Activated CD4-positive, alpha-beta T cell treated with anti-CD3 and anti-CD28 coated beads, Interleukin-2, amount 50 U/mL, for 48 hours (primary cell): Measurements from ENCODE around the gene UFD1.
A peak's percentile ranks its signal among the peaks of the same experiment; 100 is the strongest.

Experiments used
- DNase-seq, 2 experiments: peaks; one replicate each; pipeline ENCODE4 v3.0.0-alpha.2; 2020

Gene UFD1

GRCh38 chr22:19494676-19495173 lies 15.7 kb upstream of the UFD1 start:
- no peak for DNase-seq

GRCh38 chr22:19494001-19494560 lies 15.1 kb upstream of the UFD1 start:
- DNase-seq, result no peak

GRCh38 chr22:19492504-19493174 lies 13.6 kb upstream of the UFD1 start:
- DNase-seq, result no peak

DNA sequence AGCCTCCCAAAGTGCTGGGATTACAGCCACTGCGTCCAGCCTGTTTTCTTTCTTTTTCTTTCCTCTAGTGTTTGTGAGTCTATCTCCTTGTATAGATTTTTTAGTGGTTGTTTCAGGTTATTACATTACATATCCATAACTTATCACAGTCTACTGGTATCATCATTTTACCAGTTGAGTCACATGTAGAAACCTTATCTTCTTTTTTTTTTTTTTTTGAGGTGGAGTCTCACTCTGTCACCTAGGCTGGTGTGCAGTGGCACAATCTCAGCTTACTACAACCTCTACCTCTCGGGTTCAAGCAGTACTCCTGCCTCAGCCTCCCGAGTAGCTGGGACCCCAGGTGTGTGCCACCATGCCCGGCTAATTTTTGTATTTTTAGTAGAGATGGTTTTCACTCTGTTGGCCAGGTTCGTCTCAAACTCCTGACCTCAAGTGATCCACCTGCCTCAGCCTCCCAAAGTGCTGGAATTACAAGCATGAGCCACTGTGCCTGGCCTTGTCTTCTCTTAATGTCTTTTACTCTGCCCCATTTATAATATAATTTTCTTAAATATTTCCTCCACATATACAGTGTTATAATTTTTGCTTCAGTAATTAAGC lies 11.7 kb upstream of the UFD1 start:
- no peak for DNase-seq

DNA sequence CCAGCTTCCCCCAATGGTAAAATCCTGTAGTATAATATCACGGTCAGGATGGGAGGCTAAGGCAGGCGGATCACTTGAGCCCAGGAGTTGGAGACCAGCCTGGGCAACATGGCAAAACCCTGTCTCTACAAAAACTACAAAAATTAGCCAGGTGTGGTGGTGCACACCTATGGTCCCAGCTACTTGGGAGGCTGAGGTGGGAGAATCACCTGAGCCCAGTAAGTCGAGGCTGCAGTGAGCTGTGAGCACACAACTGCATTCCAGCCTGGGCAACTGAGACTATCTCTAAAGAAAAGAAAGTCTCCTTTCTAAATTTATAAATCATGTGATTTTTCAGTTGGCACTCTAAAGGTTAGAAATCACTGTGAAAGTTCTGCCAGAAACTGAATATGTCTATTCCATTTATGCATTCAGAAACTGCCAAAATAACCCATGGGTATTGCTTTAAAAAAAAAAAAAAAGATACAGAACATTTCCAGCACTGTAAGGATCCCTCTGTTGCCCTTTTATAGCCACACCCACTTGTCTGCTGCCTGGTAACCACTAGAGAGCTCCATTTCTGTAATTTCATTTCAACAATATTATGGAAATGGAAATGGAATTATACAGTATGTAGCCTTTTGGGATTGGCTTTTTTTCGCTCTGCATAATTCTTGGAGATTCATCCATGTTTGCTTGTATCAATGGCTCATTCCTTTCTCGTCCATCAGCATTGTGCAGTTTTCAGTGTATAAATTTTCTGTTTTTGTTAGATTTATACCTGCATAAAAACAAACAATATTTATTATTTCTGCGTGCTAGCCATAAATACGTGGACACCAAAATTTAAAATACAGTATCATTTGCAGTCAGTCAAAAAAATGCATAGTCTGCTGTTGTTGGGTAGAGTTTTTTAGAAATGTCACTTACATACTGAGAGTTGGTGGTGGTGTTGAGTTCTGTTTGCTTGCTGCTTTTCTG lies 10.2 kb upstream of the UFD1 start:
- no peak for DNase-seq

DNA sequence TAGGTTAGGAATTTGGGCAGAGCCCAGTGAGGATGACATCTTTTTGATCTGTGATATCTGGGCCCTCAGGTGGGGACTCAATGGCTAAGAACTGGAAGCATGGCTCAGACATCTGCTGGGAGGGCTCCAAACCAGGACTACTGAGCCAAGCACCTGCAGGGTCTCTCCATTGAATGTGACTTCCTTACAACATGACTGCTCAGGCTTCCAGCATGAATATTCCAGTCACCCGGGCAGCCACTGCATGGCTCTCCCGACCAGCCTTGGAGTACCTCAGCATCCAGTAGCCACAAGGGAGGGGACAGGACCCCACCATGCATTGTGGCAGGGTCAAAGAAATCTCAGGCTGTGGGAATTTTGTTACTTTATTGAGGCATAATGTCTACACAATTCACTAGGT lies 9.3 kb upstream of the UFD1 start:
- DNase-seq, result no peak

DNA sequence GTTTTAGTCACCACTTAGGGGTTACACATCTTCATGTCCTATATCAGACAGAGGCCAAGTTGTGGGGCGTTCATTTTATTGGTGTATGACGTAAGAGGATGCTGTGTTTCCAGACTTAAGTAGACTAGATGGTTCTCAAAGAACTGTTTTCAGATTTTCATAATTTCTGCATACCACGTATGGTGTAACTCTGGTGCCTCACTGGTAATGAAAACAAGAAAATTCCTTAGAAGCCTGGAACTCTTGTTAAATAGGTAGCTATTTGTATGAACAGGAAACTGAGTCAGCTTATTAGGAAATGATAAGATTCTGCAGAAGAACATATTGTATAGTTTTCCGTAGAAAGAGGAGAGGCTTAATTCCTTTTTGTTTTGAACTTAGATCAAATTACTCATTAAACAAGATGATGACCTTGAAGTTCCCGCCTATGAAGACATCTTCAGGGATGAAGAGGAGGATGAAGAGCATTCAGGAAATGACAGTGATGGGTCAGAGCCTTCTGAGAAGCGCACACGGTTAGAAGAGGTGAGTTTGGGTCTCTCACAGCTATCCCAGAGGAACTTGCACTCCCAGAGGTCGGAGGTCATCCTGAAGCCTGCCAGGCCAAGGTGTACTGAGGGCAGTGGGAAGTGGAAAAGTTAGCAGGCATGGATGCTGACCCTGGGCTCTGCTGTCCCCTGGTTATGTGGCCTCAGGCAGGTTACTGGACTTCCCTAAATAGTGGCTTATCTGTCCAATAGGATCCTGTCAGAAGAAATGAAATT lies 4.7 kb upstream of the UFD1 start:
- no peak for DNase-seq

GRCh38 chr22:19482297-19482696 lies 3.3 kb upstream of the UFD1 start:
- no peak for DNase-seq

DNA sequence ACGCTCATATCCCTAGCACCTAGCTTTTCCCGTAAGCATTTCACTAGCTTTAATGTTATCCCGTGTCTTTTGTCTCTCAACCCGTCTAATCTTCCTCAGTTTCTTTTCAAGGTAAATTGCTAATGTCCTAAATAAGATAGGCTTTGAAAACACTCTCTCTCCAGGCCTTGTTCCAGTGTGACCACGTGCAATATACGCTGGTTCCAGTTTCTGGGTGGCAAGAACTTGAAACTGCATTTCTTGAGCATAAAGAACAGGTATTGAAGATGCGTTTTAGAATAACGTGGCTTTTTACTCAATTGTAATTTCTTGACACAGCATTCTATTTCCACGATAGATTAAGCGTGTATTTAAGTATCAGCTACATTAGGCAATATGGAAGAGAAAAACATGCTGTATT lies 1.8 kb upstream of the UFD1 start:
- DNase-seq, result no peak

GRCh38 chr22:19480173-19480568 lies 1.2 kb upstream of the UFD1 start:
- no peak for DNase-seq

- peak; percentile 92 to 95 for DNase-seq
Measured at GRCh38 chr22:19479355-19480172, 571 bp upstream of the UFD1 start, which contains the start of gene CDC45. Gene CDC45 (plus strand): TSS chr22:19479920. CDS start chr22:19479969, 49 bp downstream.

- DNase-seq, result peak in 1 of 2 experiments; percentile 12
Measured at GRCh38 chr22:19478045-19478900, 720 bp downstream of the UFD1 start.

DNA sequence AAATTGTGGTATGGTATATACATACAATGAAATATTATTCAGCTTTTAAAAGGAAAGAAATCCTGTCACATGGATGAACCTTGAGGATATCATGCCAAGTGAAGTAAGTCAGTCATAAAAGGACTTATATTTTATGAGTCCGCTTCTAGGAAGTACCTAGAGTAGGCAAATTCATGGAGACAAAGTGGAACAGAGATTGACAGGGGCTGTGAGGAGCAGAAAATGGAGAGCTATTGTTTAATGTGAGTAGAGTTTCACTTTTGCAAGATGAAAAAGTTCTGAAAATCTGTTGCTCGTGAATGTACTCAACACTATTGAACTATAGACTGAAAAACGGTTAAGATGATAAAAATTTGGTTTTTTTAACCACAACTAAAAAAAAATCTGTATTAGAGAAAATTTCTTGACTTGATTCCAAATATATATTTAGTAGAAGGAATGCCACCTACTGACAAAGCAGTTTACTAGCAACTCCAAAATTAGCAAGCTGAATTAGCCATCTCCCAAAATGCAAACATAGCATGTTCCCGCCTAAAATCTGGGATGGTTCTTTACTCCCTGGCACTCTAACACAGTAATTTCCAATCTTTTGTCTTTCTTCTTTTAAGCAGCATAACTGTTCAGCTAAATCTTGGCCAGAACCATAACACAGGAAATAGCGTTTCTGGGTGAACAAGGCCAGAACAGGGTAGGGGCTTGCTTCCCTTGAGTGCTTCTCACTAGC lies 1.5 kb downstream of the UFD1 start:
- no peak for DNase-seq

- DNase-seq, result no peak
Measured at GRCh38 chr22:19476023-19476422, 3.0 kb downstream of the UFD1 start.

DNA sequence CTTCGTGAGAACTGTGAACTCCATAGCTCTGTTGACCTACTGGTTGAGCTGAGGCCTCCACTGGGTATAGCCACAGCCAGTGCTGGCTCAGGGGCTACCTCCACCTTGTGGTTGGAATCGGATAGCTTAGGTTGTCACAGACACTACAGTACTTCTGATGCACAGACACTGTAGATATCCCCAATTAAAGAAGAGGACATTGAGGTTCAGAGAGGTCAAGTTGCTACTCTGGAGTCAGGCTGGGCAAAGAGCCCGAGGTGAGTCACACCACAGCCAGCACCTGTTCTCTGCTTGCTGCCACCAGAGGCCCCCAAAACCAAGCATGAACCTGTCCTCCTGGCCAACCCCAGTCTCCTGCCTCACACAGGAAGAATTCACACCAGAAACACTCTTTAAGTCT lies 5.4 kb downstream of the UFD1 start:
- no peak for DNase-seq

DNA sequence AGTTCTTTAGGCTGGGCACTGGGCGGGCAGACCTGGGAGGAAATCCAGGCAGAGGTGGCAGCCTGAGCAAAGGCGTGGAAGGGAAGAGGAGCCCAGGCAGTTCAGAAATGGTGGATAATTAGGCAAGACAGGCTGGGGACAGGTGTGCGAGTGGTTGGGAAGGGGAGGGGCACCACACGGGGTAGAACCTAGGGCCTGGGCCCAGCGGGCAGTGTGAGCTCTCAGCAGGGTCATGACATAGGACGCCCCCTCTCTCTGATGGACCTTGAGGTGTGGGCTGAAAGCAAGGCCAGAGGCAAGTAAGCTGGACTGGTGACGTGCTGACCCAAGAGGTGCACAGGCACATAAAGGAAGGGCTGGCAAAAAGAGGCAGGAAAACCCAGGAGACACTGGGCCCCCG lies 6.8 kb downstream of the UFD1 start:
- no peak for DNase-seq

DNA sequence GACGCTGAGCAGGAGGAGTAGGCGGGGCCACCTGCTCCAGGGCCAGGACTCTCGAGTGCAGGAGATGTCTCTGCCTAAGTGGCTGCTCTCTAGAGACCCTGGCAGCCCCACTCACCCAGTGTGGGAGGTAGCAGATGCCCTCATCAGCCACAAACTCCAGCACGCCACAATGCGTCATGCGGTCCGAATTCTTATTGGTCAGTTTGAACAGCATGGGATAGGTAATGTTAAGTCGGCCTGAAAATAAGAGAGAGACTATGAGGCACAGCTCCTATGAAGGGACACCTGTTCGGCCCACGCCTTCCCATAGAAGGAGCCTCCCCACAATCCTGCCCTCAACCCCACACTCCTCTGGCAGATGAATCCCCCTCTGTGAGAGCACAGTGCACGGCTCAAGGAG lies 7.4 kb downstream of the UFD1 start:
- no peak for DNase-seq

DNA sequence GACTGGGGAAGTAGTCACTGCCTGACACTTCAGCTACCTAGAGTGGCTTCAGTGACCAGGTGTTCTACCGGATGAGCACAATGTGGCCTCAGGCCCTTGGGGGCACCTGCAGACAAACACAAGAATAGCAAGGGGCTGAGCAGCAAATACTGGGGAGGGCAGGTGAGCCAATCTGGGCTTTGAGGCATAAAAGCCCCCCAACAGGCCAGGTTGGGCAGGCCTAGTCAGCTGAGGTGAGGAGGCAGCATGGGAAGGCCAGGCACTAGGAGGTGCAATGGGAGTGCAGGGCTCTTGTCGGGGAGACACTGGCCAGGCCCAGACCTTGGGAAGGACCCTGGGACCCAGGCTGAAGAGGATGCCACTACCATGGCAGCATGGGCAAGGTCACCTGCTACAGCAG lies 9.0 kb downstream of the UFD1 start:
- no peak for DNase-seq

- no peak for DNase-seq
Measured at GRCh38 chr22:19469421-19469820, 9.6 kb downstream of the UFD1 start.

GRCh38 chr22:19467912-19468311 lies 11.1 kb downstream of the UFD1 start:
- no peak for DNase-seq
